Neural cell (in vitro differentiated cells): ENCODE data around the gene RPS6KA2. TPM values are rescaled to one million over a fixed set of nuclear protein-coding genes. Genes with fewer than 3 reads are reported as not detected.

Experiments
- H2AFZ ChIP-seq: fragments of 200-600, 300-800 bp; sonication (generic), shearing (Covaris generic); 2 replicates; pipeline ENCODE4 v1.6.0; 2014; ENCODE audit warnings: low read depth, mild to moderate bottlenecking, antibody characterized with exemption, low read length, moderate library complexity
- H3F3A ChIP-seq: fragments of 200-600 bp; shearing (Covaris generic); 2 replicates; pipeline ENCODE4 v1.6.1; 2016; ENCODE audit warnings: mild to moderate bottlenecking, moderate library complexity, mixed read lengths, antibody characterized with exemption, low read length; ENCODE audit not compliant: insufficient read depth, poor library complexity, severe bottlenecking
- H3K27ac ChIP-seq: fragments of 200-600, 300-800 bp; sonication (generic), shearing (Covaris generic); 2 replicates; pipeline ENCODE4 v1.5.1; 2014; ENCODE audit warnings: mild to moderate bottlenecking, low read length, moderate library complexity
- H3K27me3 ChIP-seq: fragments of 300-800, 200-600 bp; sonication (generic), shearing (Covaris generic); 2 replicates; pipeline ENCODE4 v1.6.0; 2014; ENCODE audit warnings: mild to moderate bottlenecking, low read depth, low read length, moderate library complexity; ENCODE audit not compliant: insufficient read depth
- H3K36me3 ChIP-seq: fragments of 300-800, 200-600 bp; sonication (generic), shearing (Covaris generic); 2 replicates; pipeline ENCODE4 v1.5.1; 2014; ENCODE audit warnings: mild to moderate bottlenecking, antibody characterized with exemption, low read length, moderate library complexity; ENCODE audit not compliant: insufficient read depth
- H3K4me2 ChIP-seq: fragments of 300-800, 200-600 bp; sonication (generic), shearing (Covaris generic); 2 replicates; pipeline ENCODE4 v1.6.0; 2014; ENCODE audit warnings: mild to moderate bottlenecking, low read length
- H3K4me3 ChIP-seq: fragments of 300-800, 200-600 bp; sonication (generic), shearing (Covaris generic); 2 replicates; pipeline ENCODE4 v1.5.1; 2014; ENCODE audit warnings: mild to moderate bottlenecking, low read length, moderate library complexity
- H3K79me2 ChIP-seq: fragments of 200-600 bp; shearing (Covaris generic); replicated peaks from 2 replicates; pipeline ENCODE4 v1.6.0; 2014; ENCODE audit warnings: mild to moderate bottlenecking, low read length, moderate library complexity; ENCODE audit not compliant: insufficient read depth
- H3K9ac ChIP-seq: fragments of 300-800, 200-600 bp; sonication (generic), shearing (Covaris generic); 2 replicates; pipeline ENCODE4 v1.6.1; 2016; ENCODE audit warnings: mild to moderate bottlenecking, low read length, mixed read lengths
- H3K9me2 ChIP-seq: fragments of 200-600 bp; shearing (Covaris generic); 2 replicates; pipeline ENCODE4 v1.6.1; 2016; ENCODE audit warnings: mild to moderate bottlenecking, low read length, mixed read lengths; ENCODE audit not compliant: insufficient read depth
- H3K9me3 ChIP-seq: fragments of 200-600, 300-800 bp; sonication (generic), shearing (Covaris generic); 2 replicates; pipeline ENCODE4 v1.6.1; 2016; ENCODE audit warnings: mild to moderate bottlenecking, mixed run types, low read length, moderate library complexity, mixed read lengths
- H4K20me1 ChIP-seq: fragments of 200-600 bp; shearing (Covaris generic); 2 replicates; pipeline ENCODE4 v1.6.1; 2016; ENCODE audit warnings: mild to moderate bottlenecking, mixed run types; ENCODE audit not compliant: insufficient read depth
- CTCF ChIP-seq: fragments of 450-650 bp; IDR thresholded peaks from 2 replicates; pipeline ENCODE4 v1.5.1; 2014; ENCODE audit warnings: antibody characterized with exemption, mild to moderate bottlenecking, moderate library complexity; ENCODE audit not compliant: poor library complexity, severe bottlenecking
- EP300 ChIP-seq: fragments of 450-650 bp; conservative IDR thresholded peaks from 2 replicates; pipeline ENCODE4 v1.6.1; 2014; ENCODE audit warnings: antibody characterized with exemption, mild to moderate bottlenecking, moderate library complexity; ENCODE audit not compliant: poor library complexity, severe bottlenecking
- EZH2 ChIP-seq: fragments of 200-600, 300-800 bp; shearing (Covaris generic), sonication (generic); IDR thresholded peaks from 2 replicates; pipeline ENCODE4 v1.6.1; 2014; ENCODE audit warnings: antibody characterized with exemption, low read length, borderline replicate concordance, mild to moderate bottlenecking; ENCODE audit not compliant: insufficient read depth, poor library complexity, severe bottlenecking
- MXI1 ChIP-seq: fragments of 450-650 bp; conservative IDR thresholded peaks from 2 replicates; pipeline ENCODE4 v1.6.1; 2014; ENCODE audit warnings: antibody characterized with exemption, mild to moderate bottlenecking; ENCODE audit not compliant: poor library complexity, severe bottlenecking
- POLR2AphosphoS5 ChIP-seq: IDR thresholded peaks from 2 replicates; pipeline ENCODE4 v1.6.1; 2012
- RAD21 ChIP-seq: fragments of 450-650 bp; conservative IDR thresholded peaks from 2 replicates; pipeline ENCODE4 v1.6.1; 2014; ENCODE audit warnings: antibody characterized with exemption, mild to moderate bottlenecking, moderate library complexity
- REST ChIP-seq: IDR thresholded peaks from 2 replicates; pipeline ENCODE4 v1.6.1; 2012; ENCODE audit warnings: borderline replicate concordance
- SMC3 ChIP-seq: fragments of 450-650 bp; conservative IDR thresholded peaks from 2 replicates; pipeline ENCODE4 v1.6.1; 2014; ENCODE audit warnings: antibody characterized with exemption, mild to moderate bottlenecking, moderate library complexity; ENCODE audit not compliant: poor library complexity
- TAF1 ChIP-seq: IDR thresholded peaks from 2 replicates; pipeline ENCODE4 v1.6.1; 2012; ENCODE audit warnings: low read depth
- polyA plus RNA-seq: library from polyadenylated mRNA; depleted of rRNA; stranded (reverse); fragments of >200 nt; gene quantifications from 2 replicates; pipeline ENCODE4 v1.2.3, GENCODE V29; 2014

RPS6KA2 gene
- polyA plus RNA-seq, 1 donor from 2014 or later: 34.3 TPM

GRCh38 chr6:166672624-166673206 is 45.7 kb upstream of the RPS6KA2 start:
- Histone ChIP-seq H3K27me3 (no peaks in the 10 kb centered on the region), H3K27ac (no peak overlapping the region), H3F3A (no peaks in the 10 kb centered on the region), H4K20me1 (no peaks in the 10 kb centered on the region), H3K9me2 (no peaks in the 10 kb centered on the region), H3K36me3 (no peaks in the 10 kb centered on the region), H3K4me3 (no peak overlapping the region), H3K9me3 (no peaks in the 10 kb centered on the region), H3K4me2 (no peak overlapping the region), H3K9ac (no peak overlapping the region), H2AFZ (no peak overlapping the region), H3K79me2 (no peaks in the 10 kb centered on the region)
- TF ChIP-seq EP300 (no peak), SMC3 (no peak), REST (no peak), RAD21 (no peak), TAF1 (no peak), CTCF (no peak), EZH2 (no peak), POLR2AphosphoS5 (no peak), MXI1 (no peak)

GRCh38 chr6:166672146-166672545 is 45.1 kb upstream of the RPS6KA2 start:
- no peaks in the 10 kb centered on the region for H3K36me3 ChIP-seq
- no peak overlapping the region for H3K27ac ChIP-seq
- H3K4me2 ChIP-seq: no peak overlapping the region
- no peak overlapping the region for H3K9ac ChIP-seq
- H3K9me2 ChIP-seq: no peaks in the 10 kb centered on the region
- H2AFZ ChIP-seq: no peak overlapping the region
- no peaks in the 10 kb centered on the region for H3K9me3 ChIP-seq
- no peaks in the 10 kb centered on the region for H3F3A ChIP-seq
- H3K4me3 ChIP-seq: no peak overlapping the region
- no peaks in the 10 kb centered on the region for H4K20me1 ChIP-seq
- H3K27me3 ChIP-seq: no peaks in the 10 kb centered on the region
- H3K79me2 ChIP-seq: no peaks in the 10 kb centered on the region
- TF ChIP-seq CTCF (no peak), SMC3 (no peak), MXI1 (no peak), EZH2 (no peak), REST (no peak), EP300 (no peak), TAF1 (no peak), POLR2AphosphoS5 (no peak), RAD21 (no peak)
